ENCODE measurements around the gene TEP1.

Gene TEP1

DNA sequence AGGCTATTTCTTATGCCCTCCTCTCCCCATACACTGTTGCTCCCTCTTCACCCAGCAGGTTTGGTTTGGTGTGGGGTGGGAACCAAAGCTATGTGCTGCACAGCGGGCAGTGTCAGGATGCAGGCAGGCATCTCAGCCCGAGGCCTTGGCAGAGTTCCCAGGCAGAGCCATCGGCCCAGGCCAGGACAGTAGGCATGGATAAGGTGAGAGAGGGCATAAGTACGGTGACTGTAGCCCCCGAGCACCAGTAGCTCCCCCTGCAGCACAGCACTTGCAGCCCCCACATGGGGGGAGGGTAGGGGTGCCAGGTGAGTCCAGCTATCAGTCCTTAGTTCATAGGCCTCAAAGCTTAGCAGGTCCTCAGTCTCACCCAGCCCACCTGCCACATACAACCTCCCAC is 15.5 kb upstream of the TEP1 start:
- TF ChIP-seq, protein P1, sequence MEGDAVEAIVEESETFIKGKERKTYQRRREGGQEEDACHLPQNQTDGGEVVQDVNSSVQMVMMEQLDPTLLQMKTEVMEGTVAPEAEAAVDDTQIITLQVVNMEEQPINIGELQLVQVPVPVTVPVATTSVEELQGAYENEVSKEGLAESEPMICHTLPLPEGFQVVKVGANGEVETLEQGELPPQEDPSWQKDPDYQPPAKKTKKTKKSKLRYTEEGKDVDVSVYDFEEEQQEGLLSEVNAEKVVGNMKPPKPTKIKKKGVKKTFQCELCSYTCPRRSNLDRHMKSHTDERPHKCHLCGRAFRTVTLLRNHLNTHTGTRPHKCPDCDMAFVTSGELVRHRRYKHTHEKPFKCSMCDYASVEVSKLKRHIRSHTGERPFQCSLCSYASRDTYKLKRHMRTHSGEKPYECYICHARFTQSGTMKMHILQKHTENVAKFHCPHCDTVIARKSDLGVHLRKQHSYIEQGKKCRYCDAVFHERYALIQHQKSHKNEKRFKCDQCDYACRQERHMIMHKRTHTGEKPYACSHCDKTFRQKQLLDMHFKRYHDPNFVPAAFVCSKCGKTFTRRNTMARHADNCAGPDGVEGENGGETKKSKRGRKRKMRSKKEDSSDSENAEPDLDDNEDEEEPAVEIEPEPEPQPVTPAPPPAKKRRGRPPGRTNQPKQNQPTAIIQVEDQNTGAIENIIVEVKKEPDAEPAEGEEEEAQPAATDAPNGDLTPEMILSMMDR (IDR thresholded peaks at IDR 0.05; ENCODE audit: low read depth, low read length, missing control alignments) = no peak
- no peak for DNase-seq (ENCODE audit: low read depth)
- no peak overlapping the region for H3K4me3 ChIP-seq (ENCODE audit: low read depth, low read length)

DNA sequence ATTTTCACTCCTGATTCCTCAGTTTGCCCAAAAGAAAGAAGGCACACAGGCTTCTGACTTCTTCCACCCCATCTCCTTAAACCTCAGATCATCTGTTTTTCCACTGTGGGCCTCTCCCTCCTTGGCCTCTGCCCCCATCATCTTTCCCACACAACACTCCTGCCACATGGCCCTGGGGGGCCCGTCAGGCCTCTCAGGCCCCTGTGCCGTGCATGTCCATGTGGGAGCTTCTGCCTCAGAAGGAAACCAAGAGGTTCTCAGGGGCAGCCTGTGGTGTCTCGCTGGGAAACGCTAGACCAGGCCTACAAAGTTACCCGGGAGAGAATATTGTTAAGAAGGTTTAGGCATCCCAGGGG is 14.7 kb upstream of the TEP1 start:
- DNase-seq (ENCODE audit: low read depth) = no peak
- 0 out of 2 replicates have a peak overlapping the region, but pooled peaks have one; percentile 4 for H3K4me3 ChIP-seq (ENCODE audit: low read depth, low read length)
- TF ChIP-seq, protein P1 (IDR thresholded peaks at IDR 0.05; ENCODE audit: low read depth, low read length, missing control alignments) = no peak

DNA sequence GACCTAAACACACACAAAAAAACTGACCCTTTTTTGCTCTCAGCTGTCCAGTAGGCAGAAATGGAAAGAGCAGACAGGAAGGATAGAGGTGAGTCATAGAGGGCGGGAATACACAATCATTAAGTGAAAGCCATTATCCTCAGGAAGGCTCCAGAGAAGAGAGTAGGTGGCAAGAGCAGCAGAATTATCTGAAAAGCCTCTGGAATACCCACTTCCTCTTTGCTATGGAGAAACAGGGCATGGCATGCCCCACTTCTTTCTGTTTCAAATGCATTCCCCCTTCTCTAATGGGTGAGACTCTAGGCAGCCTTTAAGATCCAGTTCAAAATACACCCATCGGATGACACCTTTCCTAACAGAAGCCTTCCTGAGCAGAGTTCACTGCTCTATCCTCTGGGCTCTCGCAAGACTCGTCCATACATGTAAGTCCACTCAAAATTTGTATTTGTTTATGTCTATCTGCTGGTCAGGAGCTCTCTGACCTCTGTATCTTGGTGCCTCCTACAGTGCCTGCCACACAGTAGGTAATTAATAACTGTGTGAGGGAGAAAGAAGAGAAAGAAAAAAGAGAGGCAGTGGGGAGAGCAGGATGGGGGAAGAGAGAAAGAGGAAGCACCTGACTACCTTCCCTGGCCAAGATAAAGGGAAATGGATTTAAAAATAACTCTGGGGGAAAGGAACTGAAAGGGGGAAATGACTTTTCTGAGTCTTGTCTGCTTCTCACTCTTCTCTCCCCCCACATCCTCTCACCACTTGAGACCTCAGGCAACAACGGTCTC is 14.1 kb upstream of the TEP1 start:
- H3K4me3 ChIP-seq (ENCODE audit: low read depth, low read length) = peak overlapping the region; percentile 6; the same call in 1 of the 2 replicates
- TF ChIP-seq, protein P1 (IDR thresholded peaks at IDR 0.05; ENCODE audit: low read depth, low read length, missing control alignments) = no peak
- peak; percentile 74 for DNase-seq (ENCODE audit: low read depth)

DNA sequence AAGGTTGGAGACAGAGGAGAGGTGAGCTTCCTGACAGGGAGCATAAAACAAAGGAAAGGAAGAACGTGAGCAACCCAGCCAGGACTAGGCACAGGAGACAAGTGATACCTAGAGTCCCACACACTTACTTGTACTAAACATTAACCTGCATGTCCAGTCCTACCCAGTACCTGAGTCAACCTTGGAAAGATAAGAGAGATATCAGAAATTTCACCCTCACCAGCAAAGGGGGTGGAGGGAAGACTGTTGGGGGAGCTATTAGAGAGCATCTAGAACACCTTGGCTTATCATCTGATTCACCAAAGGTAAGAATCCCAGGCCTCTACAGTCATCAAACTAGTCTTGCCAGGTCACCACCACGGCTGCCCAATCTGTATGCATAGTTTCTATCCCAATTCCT is 11.6 kb upstream of the TEP1 start:
- TF ChIP-seq, protein P1 (IDR thresholded peaks at IDR 0.05; ENCODE audit: low read depth, low read length, missing control alignments) = no peak
- no peak for DNase-seq (ENCODE audit: low read depth)
- H3K4me3 ChIP-seq (ENCODE audit: low read depth, low read length) = no peak overlapping the region

DNA sequence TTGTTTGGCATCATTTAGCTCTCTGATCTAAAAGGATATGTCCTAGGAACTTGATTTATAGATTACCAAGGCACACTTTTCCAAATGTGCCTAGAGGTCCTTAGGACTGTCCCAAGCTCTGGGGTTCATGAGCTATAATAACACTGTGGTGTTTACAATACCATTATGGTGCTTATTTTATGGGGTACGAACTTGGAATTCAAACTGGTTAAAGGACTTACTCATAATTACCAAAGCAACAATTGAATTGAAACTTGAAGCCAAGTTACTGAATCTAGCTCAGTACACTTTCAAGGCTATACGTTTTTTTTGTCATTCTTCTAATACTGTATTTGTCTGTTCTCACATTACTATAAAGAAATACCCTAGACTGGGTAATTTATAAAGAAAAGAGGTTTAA is 9.6 kb upstream of the TEP1 start:
- no peak overlapping the region for H3K4me3 ChIP-seq (ENCODE audit: low read depth, low read length)
- DNase-seq (ENCODE audit: low read depth) = no peak
- TF ChIP-seq, protein P1 (IDR thresholded peaks at IDR 0.05; ENCODE audit: low read depth, low read length, missing control alignments) = no peak

DNA sequence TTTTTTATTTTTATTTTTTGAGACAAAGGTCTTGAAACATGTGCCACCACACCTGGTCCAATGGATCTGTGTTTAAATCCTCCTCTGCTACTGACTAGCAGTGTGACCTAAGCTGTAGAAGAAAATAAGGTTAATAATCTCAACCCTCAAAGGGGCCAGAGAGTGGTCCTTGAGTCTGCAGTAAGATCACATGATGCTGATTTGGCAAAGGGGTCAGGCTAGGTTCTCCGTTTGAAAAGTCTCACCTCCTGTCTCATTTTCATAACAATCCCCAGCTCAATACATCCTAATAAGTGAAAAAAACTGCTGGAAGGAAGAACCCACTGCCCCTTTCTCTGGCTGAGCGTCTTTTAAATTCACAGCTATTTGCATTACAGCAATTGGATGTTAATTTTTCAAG is 8.0 kb upstream of the TEP1 start:
- no peak overlapping the region for H3K4me3 ChIP-seq (ENCODE audit: low read depth, low read length)
- TF ChIP-seq, protein P1 (IDR thresholded peaks at IDR 0.05; ENCODE audit: low read depth, low read length, missing control alignments) = no peak
- no peak for DNase-seq (ENCODE audit: low read depth)

DNA sequence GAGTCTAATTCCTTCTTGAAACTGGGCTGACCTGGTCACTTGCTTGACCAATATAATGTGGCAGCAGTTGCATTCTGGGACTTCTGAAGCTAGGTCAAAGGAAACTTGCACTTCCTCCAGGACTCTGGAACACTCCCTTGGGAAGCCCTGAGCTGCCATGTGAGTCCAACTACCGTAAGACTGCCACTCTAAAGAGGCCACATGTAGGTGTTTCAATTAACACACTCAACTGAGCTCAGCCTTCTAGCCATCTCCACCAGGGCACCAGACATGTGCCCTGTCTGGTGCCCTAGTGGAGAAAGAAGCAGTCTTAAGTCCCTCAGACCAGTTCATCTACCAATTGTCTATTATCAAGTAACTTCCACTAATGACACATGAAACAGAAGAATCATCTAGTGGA is 6.1 kb upstream of the TEP1 start:
- H3K4me3 ChIP-seq (ENCODE audit: low read depth, low read length) = no peak overlapping the region
- TF ChIP-seq, protein P1 (IDR thresholded peaks at IDR 0.05; ENCODE audit: low read depth, low read length, missing control alignments) = no peak
- DNase-seq (ENCODE audit: low read depth) = no peak

All from GM12864 (cell line).